ENCODE data around the gene KDM4B.

Gene KDM4B

GRCh38 chr19:5122671-5123409, 153.9 kb downstream of the KDM4B start:
- DNase-seq (no peak), ATAC-seq (ENCODE audit: insufficient read depth, low read depth) (no peak)
- H3K36me3 ChIP-seq (ENCODE audit: insufficient read depth, low read length) = peaks cover 42% of the 10 kb centered on the region
- peaks cover 15% of the 10 kb centered on the region for H4K20me1 ChIP-seq (ENCODE audit: insufficient read depth, low read length)
- no peak overlapping the region for H2AFZ ChIP-seq (ENCODE audit: low read depth, low read length)
- H3K4me1 ChIP-seq (ENCODE audit: insufficient read depth, low read length) = no peaks in the 10 kb centered on the region
- no peaks in the 10 kb centered on the region for H3K9me3 ChIP-seq (ENCODE audit: insufficient read depth, low read length, severe bottlenecking)
- no peak for TF ChIP-seq CTCF (IDR thresholded peaks at IDR 0.05; ENCODE audit: borderline replicate concordance, extremely low read depth, low read length, poor library complexity, severe bottlenecking)
- no peak for TF ChIP-seq EZH2 (IDR thresholded peaks at IDR 0.05; ENCODE audit: borderline replicate concordance, low read depth, low read length, severe bottlenecking)
- no peaks in the 10 kb centered on the region for H3K27me3 ChIP-seq (ENCODE audit: insufficient read depth, low read length, poor library complexity)
- no peak overlapping the region for H3K4me3 ChIP-seq (ENCODE audit: low read depth in 1 of 2, low read length in 2 of 2)
- no peak overlapping the region for H3K9ac ChIP-seq (ENCODE audit: low read depth, low read length)
- H3K27ac ChIP-seq (ENCODE audit: low read length) = no peak overlapping the region
- H3K79me2 ChIP-seq (ENCODE audit: insufficient read depth, low read length) = no peaks in the 10 kb centered on the region
- no peak overlapping the region for H3K4me2 ChIP-seq (ENCODE audit: insufficient read depth, low read length)

GRCh38 chr19:5123646-5124045, 154.7 kb downstream of the KDM4B start:
- no peak overlapping the region for H3K4me2 ChIP-seq (ENCODE audit: insufficient read depth, low read length)
- peaks cover 42% of the 10 kb centered on the region for H3K36me3 ChIP-seq (ENCODE audit: insufficient read depth, low read length)
- H2AFZ ChIP-seq (ENCODE audit: low read depth, low read length) = no peak overlapping the region
- TF ChIP-seq CTCF (IDR thresholded peaks at IDR 0.05; ENCODE audit: borderline replicate concordance, extremely low read depth, low read length, poor library complexity, severe bottlenecking) (no peak), EZH2 (IDR thresholded peaks at IDR 0.05; ENCODE audit: borderline replicate concordance, low read depth, low read length, severe bottlenecking) (no peak)
- no peak for DNase-seq
- H3K4me3 ChIP-seq (ENCODE audit: low read depth in 1 of 2, low read length in 2 of 2) = no peak overlapping the region
- H3K9ac ChIP-seq (ENCODE audit: low read depth, low read length) = no peak overlapping the region
- H4K20me1 ChIP-seq (ENCODE audit: insufficient read depth, low read length) = peaks cover 15% of the 10 kb centered on the region
- ATAC-seq (ENCODE audit: insufficient read depth, low read depth) = no peak
- H3K79me2 ChIP-seq (ENCODE audit: insufficient read depth, low read length) = no peaks in the 10 kb centered on the region
- H3K4me1 ChIP-seq (ENCODE audit: insufficient read depth, low read length) = no peaks in the 10 kb centered on the region
- no peak overlapping the region for H3K27ac ChIP-seq (ENCODE audit: low read length)
- no peaks in the 10 kb centered on the region for H3K27me3 ChIP-seq (ENCODE audit: insufficient read depth, low read length, poor library complexity)
- H3K9me3 ChIP-seq (ENCODE audit: insufficient read depth, low read length, severe bottlenecking) = no peaks in the 10 kb centered on the region

GRCh38 chr19:5124111-5124855, 155.4 kb downstream of the KDM4B start:
- no peak overlapping the region for H3K9ac ChIP-seq (ENCODE audit: low read depth, low read length)
- peaks cover 15% of the 10 kb centered on the region for H4K20me1 ChIP-seq (ENCODE audit: insufficient read depth, low read length)

More at GRCh38 chr19:5124111-5124855, 155.4 kb downstream of the KDM4B start:
- Histone ChIP-seq H2AFZ (ENCODE audit: low read depth, low read length) (no peak overlapping the region), H3K4me3 (ENCODE audit: low read depth in 1 of 2, low read length in 2 of 2) (no peak overlapping the region), H3K4me2 (ENCODE audit: insufficient read depth, low read length) (no peak overlapping the region), H3K4me1 (ENCODE audit: insufficient read depth, low read length) (no peaks in the 10 kb centered on the region), H3K9me3 (ENCODE audit: insufficient read depth, low read length, severe bottlenecking) (no peaks in the 10 kb centered on the region), H3K27ac (ENCODE audit: low read length) (no peak overlapping the region), H3K36me3 (ENCODE audit: insufficient read depth, low read length) (peaks cover 38% of the 10 kb centered on the region), H3K27me3 (ENCODE audit: insufficient read depth, low read length, poor library complexity) (no peaks in the 10 kb centered on the region), H3K79me2 (ENCODE audit: insufficient read depth, low read length) (no peaks in the 10 kb centered on the region)
- DNase-seq (no peak), ATAC-seq (ENCODE audit: insufficient read depth, low read depth) (no peak)
- TF ChIP-seq CTCF (IDR thresholded peaks at IDR 0.05; ENCODE audit: borderline replicate concordance, extremely low read depth, low read length, poor library complexity, severe bottlenecking) = no peak
- no peak for TF ChIP-seq EZH2 (IDR thresholded peaks at IDR 0.05; ENCODE audit: borderline replicate concordance, low read depth, low read length, severe bottlenecking)

All from DND-41 (cell line).